Keratinocyte (primary cell): ENCODE data around the gene RNF212B. TPM values are rescaled to one million over a fixed set of nuclear protein-coding genes. Genes with fewer than 3 reads are reported as not detected.

Experiments
- DNase-seq: peaks from one replicate; pipeline ENCODE4 v3.0.0-alpha.2; 2011; ENCODE audit warnings: low read depth, missing footprints, low spot score
- FAIRE-seq: peaks from 2 replicates; lab custom pipeline; 2011; peaks lifted over from hg19 to GRCh38; lab: Jason Lieb, UNC
- H2AFZ ChIP-seq: 2 replicates; pipeline ENCODE4 v1.6.0; 2012; ENCODE audit warnings: low read length, control low read depth, inconsistent platforms; ENCODE audit not compliant: control insufficient read depth
- H3K27ac ChIP-seq: 2 replicates; pipeline ENCODE4 v1.5.1; 2011; ENCODE audit warnings: low read length; ENCODE audit not compliant: control insufficient read depth, insufficient read depth
- H3K27me3 ChIP-seq: 3 replicates; pipeline ENCODE4 v1.6.0; 2011; ENCODE audit warnings: low read length; ENCODE audit not compliant: control insufficient read depth, insufficient read depth; ENCODE audit errors: extremely low read depth
- H3K36me3 ChIP-seq, 2 experiments: 2 replicates in 1 of 2; 3 replicates in 1 of 2; pipeline ENCODE4 v1.5.1; 2011; ENCODE audit warnings: low read length in 2 of 2, mild to moderate bottlenecking in 1 of 2; ENCODE audit not compliant: control insufficient read depth in 2 of 2, insufficient read depth in 2 of 2; ENCODE audit errors: extremely low read depth in 1 of 2
- H3K4me1 ChIP-seq: 3 replicates; pipeline ENCODE4 v1.5.1; 2011; ENCODE audit warnings: low read length; ENCODE audit not compliant: control insufficient read depth, insufficient read depth; ENCODE audit errors: extremely low read depth
- H3K4me2 ChIP-seq: 3 replicates; pipeline ENCODE4 v1.6.0; 2011; ENCODE audit warnings: low read depth, low read length; ENCODE audit not compliant: control insufficient read depth, insufficient read depth; ENCODE audit errors: extremely low read depth
- H3K4me3 ChIP-seq, 3 experiments: fragments of 200-600 bp in 1 of 3; sonication (generic) in 1 of 3; 2 replicates in 2 of 3; 3 replicates in 1 of 3; pipeline ENCODE4 v1.5.1; 2011 to 2016; ENCODE audit warnings: low read length in 3 of 3, mild to moderate bottlenecking in 3 of 3, control low read depth in 2 of 3, inconsistent platforms in 1 of 3, low read depth in 1 of 3, mixed read lengths in 1 of 3, mixed run types in 1 of 3, moderate library complexity in 1 of 3; ENCODE audit not compliant: control insufficient read depth in 2 of 3, insufficient read depth in 2 of 3; ENCODE audit errors: extremely low read depth in 1 of 3
- H3K79me2 ChIP-seq: 2 replicates; pipeline ENCODE4 v1.6.0; 2012; ENCODE audit warnings: low read length; ENCODE audit not compliant: control insufficient read depth, insufficient read depth
- H3K9ac ChIP-seq: 3 replicates; pipeline ENCODE4 v1.6.0; 2011; ENCODE audit warnings: low read length; ENCODE audit not compliant: control insufficient read depth, insufficient read depth; ENCODE audit errors: extremely low read depth
- H3K9me1 ChIP-seq: 3 replicates; pipeline ENCODE4 v1.6.0; 2011; ENCODE audit warnings: low read length; ENCODE audit not compliant: control insufficient read depth, insufficient read depth; ENCODE audit errors: extremely low read depth
- H3K9me3 ChIP-seq: 2 replicates; pipeline ENCODE4 v1.5.1; 2012; ENCODE audit warnings: low read depth, low read length; ENCODE audit not compliant: control insufficient read depth
- H4K20me1 ChIP-seq: 3 replicates; pipeline ENCODE4 v1.6.0; 2011; ENCODE audit warnings: low read length; ENCODE audit not compliant: control insufficient read depth, insufficient read depth; ENCODE audit errors: extremely low read depth
- CTCF ChIP-seq, 3 experiments: IDR thresholded peaks in 1 of 3; conservative IDR thresholded peaks in 1 of 3; optimal IDR thresholded peaks in 1 of 3; 2 replicates in 2 of 3; 3 replicates in 1 of 3; pipeline versions ENCODE3 to v1.5.1; 2011; ENCODE audit warnings: low read length in 3 of 3, mild to moderate bottlenecking in 3 of 3, moderate library complexity in 2 of 3, control low read depth in 1 of 3, inconsistent platforms in 1 of 3; ENCODE audit not compliant: insufficient read depth in 2 of 3; ENCODE audit errors: extremely low read depth in 1 of 3
- EZH2 ChIP-seq: IDR thresholded peaks from one replicate; pipeline ENCODE4 v1.6.1; 2012; ENCODE audit warnings: inconsistent platforms, mild to moderate bottlenecking, low read length, moderate library complexity
- dilution Hi-C: fragments of 300-500 bp; cut with MboI; formaldehyde crosslinking; loops from one replicate; pipeline ENCODE4 v1.7.0; 2020; ENCODE audit warnings: low sequenced_read_pairs; ENCODE audit not compliant: extremely low pct_ligation_motif_present
- polyA plus RNA-seq, 5 experiments: library from polyadenylated mRNA; depleted of rRNA in 3 of 5; stranded (reverse) in 3 of 5; stranded (forward) in 1 of 5; unstranded in 1 of 5; fragments of >200 nt; gene quantifications; 1 replicate in 1 of 5; 2 replicates in 3 of 5; 3 replicates in 1 of 5; pipeline versions ENCODE4 v1.2.1 to v1.2.3, GENCODE V29; 2011 to 2012; ENCODE audit warnings: missing spikeins in 2 of 5, low read depth in 1 of 5, low replicate concordance in 1 of 5

The RNF212B gene
- polyA plus RNA-seq, 1 donor (not counting 4 experiments of a cell fraction or from before 2014, with no cell fraction given): not detected

- H2AFZ ChIP-seq: peak overlapping the region; percentile 75
- DNase-seq (no peak), FAIRE-seq (no peak)
- H3K9ac ChIP-seq: peak overlapping the region; percentile 89
- H3K36me3 ChIP-seq: no peaks in the 10 kb centered on the region
- no peaks in the 10 kb centered on the region for H3K9me3 ChIP-seq
- H3K4me2 ChIP-seq: peak overlapping the region; percentile 100
- peaks cover 35% of the 10 kb centered on the region for H3K4me1 ChIP-seq
- dilution Hi-C loops: no loop called here
- H3K9me1 ChIP-seq: no peaks in the 10 kb centered on the region
- no peaks in the 10 kb centered on the region for H3K79me2 ChIP-seq
- peak overlapping the region; percentile 91 for H3K27ac ChIP-seq
- H4K20me1 ChIP-seq: no peaks in the 10 kb centered on the region
- TF ChIP-seq EZH2 (no peak), CTCF (optimal IDR thresholded peaks at IDR 0.05 in 1 of 3, IDR thresholded peaks at IDR 0.05 in 1 of 3, conservative IDR thresholded peaks at IDR 0.05 in 1 of 3; ENCODE audit: extremely low read depth in 1 of 3, insufficient read depth in 2 of 3, low read length in 3 of 3) (no peak)
- no peaks in the 10 kb centered on the region for H3K27me3 ChIP-seq
- peak overlapping the region; percentile 45 to 94 (median 70) for H3K4me3 ChIP-seq
Measured at GRCh38 chr14:23300687-23301223, 63.0 kb downstream of the RNF212B start.

GRCh38 chr14:23301288-23301968 is 63.7 kb downstream of the RNF212B start:
- no peaks in the 10 kb centered on the region for H3K9me3 ChIP-seq
- H3K4me2 ChIP-seq: peak overlapping the region; percentile 93
- TF ChIP-seq EZH2 (no peak), CTCF (optimal IDR thresholded peaks at IDR 0.05 in 1 of 3, IDR thresholded peaks at IDR 0.05 in 1 of 3, conservative IDR thresholded peaks at IDR 0.05 in 1 of 3; ENCODE audit: extremely low read depth in 1 of 3, insufficient read depth in 2 of 3, low read length in 3 of 3) (peak; percentile 52 to 85 (median 69))
- peak overlapping the region; percentile 91 for H3K27ac ChIP-seq
- dilution Hi-C loops: no loop called here
- no peaks in the 10 kb centered on the region for H3K36me3 ChIP-seq
- peaks cover 39% of the 10 kb centered on the region for H3K4me1 ChIP-seq
- H4K20me1 ChIP-seq: no peaks in the 10 kb centered on the region
- H3K4me3 ChIP-seq: peak overlapping the region; percentile 49 to 94 (median 77)
- H3K9me1 ChIP-seq: no peaks in the 10 kb centered on the region
- no peaks in the 10 kb centered on the region for H3K27me3 ChIP-seq
- no peak for DNase-seq
- peak overlapping the region; percentile 89 for H3K9ac ChIP-seq
- no peak for FAIRE-seq
- peak overlapping the region; percentile 95 for H2AFZ ChIP-seq
- H3K79me2 ChIP-seq: no peaks in the 10 kb centered on the region
